ENCODE results near the gene PAPOLG.

Gene PAPOLG

DNA sequence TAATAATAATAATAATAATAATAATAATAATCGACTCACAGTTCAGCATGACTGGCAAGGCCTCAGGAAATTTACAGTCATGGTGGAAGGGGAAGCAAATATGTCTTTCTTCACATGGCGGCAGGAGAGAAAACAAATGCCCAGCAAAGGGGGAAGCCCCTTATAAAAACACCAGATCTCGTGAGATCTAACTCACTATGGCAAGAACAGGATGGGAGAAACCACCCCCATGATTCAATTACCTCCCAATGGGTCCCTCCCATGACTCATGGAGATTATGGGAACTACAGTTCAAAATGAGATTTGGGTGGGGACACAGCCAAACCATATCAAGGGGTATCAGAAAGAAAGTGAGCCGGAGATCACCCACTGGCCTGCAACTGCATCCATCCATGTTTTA is 40.5 kb upstream of the PAPOLG start:
- Histone ChIP-seq H3K36me3 (ENCODE audit: insufficient read depth) (no peaks in the 10 kb centered on the region), H3K4me2 (no peak overlapping the region), H3K4me1 (ENCODE audit: low read depth, poor library complexity, severe bottlenecking) (no peaks in the 10 kb centered on the region), H3K9ac (no peak overlapping the region), H2AFZ (ENCODE audit: low read depth) (no peak overlapping the region), H3K27ac (no peak overlapping the region), H4K20me1 (ENCODE audit: insufficient read depth) (no peaks in the 10 kb centered on the region), H3K79me2 (ENCODE audit: insufficient read depth, low read depth) (no peaks in the 10 kb centered on the region), H3K27me3 (ENCODE audit: insufficient read depth, low read depth) (no peaks in the 10 kb centered on the region), H3K4me3 (IDR thresholded peaks at IDR 0.05; ENCODE audit: insufficient read depth, low read depth, low read length) (no peak overlapping the region)
- no peak for TF ChIP-seq CTCF (conservative IDR thresholded peaks at IDR 0.05; ENCODE audit: low read depth, low read length)

- no peak for TF ChIP-seq CTCF (conservative IDR thresholded peaks at IDR 0.05; ENCODE audit: low read depth, low read length)
- Histone ChIP-seq H3K79me2 (ENCODE audit: insufficient read depth, low read depth) (no peaks in the 10 kb centered on the region), H3K4me3 (IDR thresholded peaks at IDR 0.05; ENCODE audit: insufficient read depth, low read depth, low read length) (no peak overlapping the region), H3K27ac (no peak overlapping the region), H3K4me1 (ENCODE audit: low read depth, poor library complexity, severe bottlenecking) (no peaks in the 10 kb centered on the region), H3K9ac (no peak overlapping the region), H3K27me3 (ENCODE audit: insufficient read depth, low read depth) (no peaks in the 10 kb centered on the region), H3K36me3 (ENCODE audit: insufficient read depth) (no peaks in the 10 kb centered on the region), H4K20me1 (ENCODE audit: insufficient read depth) (no peaks in the 10 kb centered on the region), H2AFZ (ENCODE audit: low read depth) (no peak overlapping the region), H3K4me2 (no peak overlapping the region)
Measured at GRCh38 chr2:60717691-60718090, 38.4 kb upstream of the PAPOLG start.

DNA sequence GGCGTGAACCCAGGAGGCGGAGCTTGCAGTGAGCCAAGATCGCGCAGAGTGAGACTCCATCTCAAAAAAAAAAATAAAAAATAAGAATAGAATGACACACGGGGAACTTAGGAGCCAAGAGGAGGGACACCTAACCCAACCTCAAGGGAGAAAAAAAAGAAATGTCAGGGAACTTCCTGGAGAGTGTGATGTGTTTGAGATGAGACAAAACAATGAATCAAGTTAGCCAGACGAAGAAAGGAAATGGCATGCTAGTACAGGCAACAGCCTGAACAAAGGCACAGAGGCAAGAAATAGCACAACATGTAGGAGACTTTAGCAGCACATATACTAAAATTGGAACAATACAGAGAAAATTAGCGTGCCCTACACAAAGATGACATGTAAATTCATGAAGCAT is 36.7 kb upstream of the PAPOLG start:
- Histone ChIP-seq H4K20me1 (ENCODE audit: insufficient read depth) (no peaks in the 10 kb centered on the region), H3K4me2 (no peak overlapping the region), H3K9ac (no peak overlapping the region), H3K79me2 (ENCODE audit: insufficient read depth, low read depth) (no peaks in the 10 kb centered on the region), H2AFZ (ENCODE audit: low read depth) (no peak overlapping the region), H3K27ac (no peak overlapping the region), H3K4me3 (IDR thresholded peaks at IDR 0.05; ENCODE audit: insufficient read depth, low read depth, low read length) (no peak overlapping the region), H3K27me3 (ENCODE audit: insufficient read depth, low read depth) (no peaks in the 10 kb centered on the region), H3K36me3 (ENCODE audit: insufficient read depth) (no peaks in the 10 kb centered on the region), H3K4me1 (ENCODE audit: low read depth, poor library complexity, severe bottlenecking) (no peaks in the 10 kb centered on the region)
- TF ChIP-seq CTCF (conservative IDR thresholded peaks at IDR 0.05; ENCODE audit: low read depth, low read length) = no peak

GRCh38 chr2:60725466-60725865 is 30.6 kb upstream of the PAPOLG start:
- H3K4me2 ChIP-seq = no peak overlapping the region
- no peak for TF ChIP-seq CTCF (conservative IDR thresholded peaks at IDR 0.05; ENCODE audit: low read depth, low read length)
- no peak overlapping the region for H3K27ac ChIP-seq
- no peaks in the 10 kb centered on the region for H3K79me2 ChIP-seq (ENCODE audit: insufficient read depth, low read depth)
- H3K9ac ChIP-seq = no peak overlapping the region
- H2AFZ ChIP-seq (ENCODE audit: low read depth) = no peak overlapping the region
- H3K4me1 ChIP-seq (ENCODE audit: low read depth, poor library complexity, severe bottlenecking) = no peaks in the 10 kb centered on the region
- no peaks in the 10 kb centered on the region for H4K20me1 ChIP-seq (ENCODE audit: insufficient read depth)
- no peaks in the 10 kb centered on the region for H3K36me3 ChIP-seq (ENCODE audit: insufficient read depth)
- no peaks in the 10 kb centered on the region for H3K27me3 ChIP-seq (ENCODE audit: insufficient read depth, low read depth)
- H3K4me3 ChIP-seq (IDR thresholded peaks at IDR 0.05; ENCODE audit: insufficient read depth, low read depth, low read length) = no peak overlapping the region

DNA sequence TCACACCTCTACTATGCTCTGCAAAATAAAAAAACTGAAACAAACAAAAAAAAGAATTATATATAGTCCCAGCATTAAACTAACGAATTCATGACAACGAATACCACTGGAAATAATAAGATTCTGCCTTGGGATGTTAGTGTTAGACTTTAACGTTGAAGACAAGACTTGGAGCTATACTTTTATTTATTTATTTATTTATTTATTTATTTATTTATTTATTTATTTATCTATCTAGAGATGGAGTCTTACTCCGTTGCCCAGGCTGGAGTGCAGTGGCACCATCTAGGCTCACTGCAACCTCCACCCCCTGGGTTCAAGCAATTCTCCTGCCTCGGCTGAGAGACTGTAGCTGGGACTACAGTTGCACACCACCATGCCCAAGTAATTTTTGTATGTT is 27.2 kb upstream of the PAPOLG start:
- Histone ChIP-seq H4K20me1 (ENCODE audit: insufficient read depth) (no peaks in the 10 kb centered on the region), H3K27ac (no peak overlapping the region), H2AFZ (ENCODE audit: low read depth) (no peak overlapping the region), H3K36me3 (ENCODE audit: insufficient read depth) (no peaks in the 10 kb centered on the region), H3K27me3 (ENCODE audit: insufficient read depth, low read depth) (no peaks in the 10 kb centered on the region), H3K4me3 (IDR thresholded peaks at IDR 0.05; ENCODE audit: insufficient read depth, low read depth, low read length) (no peak overlapping the region), H3K4me1 (ENCODE audit: low read depth, poor library complexity, severe bottlenecking) (no peaks in the 10 kb centered on the region), H3K4me2 (no peak overlapping the region), H3K79me2 (ENCODE audit: insufficient read depth, low read depth) (no peaks in the 10 kb centered on the region), H3K9ac (no peak overlapping the region)
- no peak for TF ChIP-seq CTCF (conservative IDR thresholded peaks at IDR 0.05; ENCODE audit: low read depth, low read length)
